Medulla oblongata (tissue), 1 donor: ENCODE data around the gene HIP1R.
A peak's percentile ranks its signal among the peaks of the same experiment; 100 is the strongest.

Experiments used
- DNase-seq: peaks from one replicate; pipeline ENCODE4 v3.0.0-alpha.2; 2015; ENCODE audit errors: extremely low spot score

HIP1R gene

DNA sequence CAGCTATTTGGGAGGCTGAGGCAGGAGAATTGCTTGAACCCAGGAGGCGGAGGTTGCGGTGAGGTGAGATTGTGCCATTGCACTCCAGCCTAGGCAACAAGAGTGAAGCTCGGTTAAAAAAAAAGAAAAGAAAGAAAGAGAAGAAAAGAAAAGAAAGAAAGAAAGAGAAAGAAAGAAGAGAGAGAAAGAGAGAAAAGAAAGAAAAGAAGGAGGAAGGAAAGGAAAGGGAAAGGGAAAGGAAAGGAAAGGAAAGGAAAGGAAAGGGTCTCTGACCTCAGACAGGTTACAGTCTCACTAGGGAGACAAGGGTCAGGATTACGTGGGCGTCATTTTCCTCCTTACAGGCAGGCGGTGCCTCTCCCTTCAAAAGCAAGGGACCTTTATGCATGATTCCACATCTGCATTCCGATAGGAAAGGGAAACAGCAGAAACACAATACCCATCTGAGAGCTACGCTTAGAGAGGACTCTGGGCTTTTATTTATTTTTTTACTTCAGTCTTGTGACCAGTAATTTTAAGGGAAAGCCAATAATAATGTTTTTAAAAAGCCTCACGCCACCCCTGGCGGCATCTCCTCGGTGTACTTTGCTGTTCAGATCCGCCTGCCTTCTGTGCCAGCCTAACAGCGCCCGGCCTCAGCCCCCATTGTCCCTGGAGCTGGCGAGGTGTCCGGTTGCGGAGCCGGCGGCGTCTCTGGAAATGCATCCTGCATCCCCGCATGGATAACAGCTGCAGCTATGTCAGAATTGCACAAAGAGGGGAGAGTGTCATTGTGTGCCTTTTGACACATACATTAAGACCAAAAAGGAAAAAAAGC lies 945 bp upstream of the HIP1R start:
- peak; percentile 72 for DNase-seq

- no peak for DNase-seq
Observed at GRCh38 chr12:122835750-122836026, 431 bp downstream of the HIP1R start.

GRCh38 chr12:122836027-122836921 lies 1.0 kb downstream of the HIP1R start:
- peak; percentile 78 for DNase-seq

GRCh38 chr12:122837306-122838265 lies 2.3 kb downstream of the HIP1R start:
- peak; percentile 44 for DNase-seq

GRCh38 chr12:122838841-122839240 lies 3.6 kb downstream of the HIP1R start:
- DNase-seq: peak; percentile 2

GRCh38 chr12:122839907-122840554 lies 4.8 kb downstream of the HIP1R start:
- DNase-seq: peak; percentile 35

GRCh38 chr12:122840580-122841513 lies 5.6 kb downstream of the HIP1R start:
- peak; percentile 20 for DNase-seq

GRCh38 chr12:122841544-122842321 lies 6.5 kb downstream of the HIP1R start:
- DNase-seq: peak; percentile 86

- DNase-seq: peak; percentile 59
Observed at GRCh38 chr12:122842505-122843405, 7.5 kb downstream of the HIP1R start.

GRCh38 chr12:122843455-122843854 lies 8.2 kb downstream of the HIP1R start:
- DNase-seq: no peak

DNA sequence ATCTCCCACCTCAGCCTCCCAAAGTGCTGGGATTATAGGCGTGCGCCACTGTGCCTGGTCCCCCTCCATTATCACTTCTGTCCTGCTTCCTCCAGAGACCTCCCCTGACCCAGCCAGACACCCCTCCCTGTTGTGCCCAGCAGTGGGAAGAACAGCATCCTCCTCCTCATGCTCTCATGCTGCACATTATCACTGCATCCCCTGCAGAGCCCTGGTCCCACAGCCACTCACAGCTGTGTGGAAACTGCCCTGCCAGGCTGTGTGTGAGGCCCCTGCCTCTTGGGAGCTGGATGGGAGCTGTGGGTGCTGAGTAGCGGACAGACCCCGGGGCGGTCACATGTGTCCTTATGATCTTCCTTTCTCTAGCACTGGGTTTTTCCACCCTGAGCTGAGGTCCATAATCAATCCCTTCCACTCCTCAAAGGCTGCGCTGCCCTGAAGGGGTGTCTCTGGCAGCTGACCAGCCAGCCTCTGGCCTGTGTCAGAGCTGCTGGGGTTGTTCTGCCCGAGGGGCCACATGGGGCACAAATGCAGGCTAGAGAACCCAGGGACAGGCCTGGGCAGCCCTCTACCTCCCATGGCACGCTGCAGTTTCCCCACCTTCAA lies 9.2 kb downstream of the HIP1R start:
- no peak for DNase-seq

- peak; percentile 96 for DNase-seq
Observed at GRCh38 chr12:122845041-122845864, 10.0 kb downstream of the HIP1R start.

GRCh38 chr12:122845865-122846621 lies 10.8 kb downstream of the HIP1R start:
- DNase-seq: no peak

GRCh38 chr12:122846622-122847515 lies 11.6 kb downstream of the HIP1R start:
- DNase-seq: no peak

- DNase-seq: no peak
Observed at GRCh38 chr12:122847516-122847836, 12.2 kb downstream of the HIP1R start.
